Uterus (tissue), 2 donors: ENCODE data around the gene TOR3A.

Experiments used
- POLR2A ChIP-seq, 2 donors: fragments of 450-650 bp; IDR thresholded peaks; one replicate each; pipeline ENCODE4 v1.6.1; 2016; ENCODE audit warnings: antibody characterized with exemption in 2 of 2, mild to moderate bottlenecking in 1 of 2, moderate library complexity in 1 of 2
- TF ChIP-seq, protein P1 (sequence below), 4 experiments: fragments of 200-600 bp in 2 of 4; fragments of 450-650 bp in 2 of 4; sonication (generic) in 2 of 4; IDR thresholded peaks; one replicate each; pipeline ENCODE4 v1.5.1; 2016 to 2019; ENCODE audit warnings: antibody characterized with exemption in 4 of 4, mild to moderate bottlenecking in 2 of 4, moderate library complexity in 1 of 4

DNA sequence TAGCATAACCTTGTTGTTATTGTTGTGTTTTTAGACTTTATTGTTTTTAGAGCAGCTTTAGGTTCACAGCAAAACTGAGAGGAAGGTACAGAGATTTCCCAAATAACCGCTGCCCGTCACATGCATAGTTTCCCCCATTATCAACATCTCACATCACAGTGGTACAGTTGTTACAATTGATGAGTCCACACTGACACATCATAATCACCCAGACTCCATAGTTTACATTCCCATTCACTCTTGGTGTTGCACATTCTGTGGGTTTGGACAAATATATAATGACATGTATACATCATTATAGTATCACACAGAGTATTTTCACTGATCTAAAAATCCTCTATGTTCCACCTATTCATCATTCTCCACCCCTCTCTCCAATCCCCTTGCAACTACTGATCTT lies 25.9 kb upstream of the TOR3A start:
- TF ChIP-seq, protein P1, sequence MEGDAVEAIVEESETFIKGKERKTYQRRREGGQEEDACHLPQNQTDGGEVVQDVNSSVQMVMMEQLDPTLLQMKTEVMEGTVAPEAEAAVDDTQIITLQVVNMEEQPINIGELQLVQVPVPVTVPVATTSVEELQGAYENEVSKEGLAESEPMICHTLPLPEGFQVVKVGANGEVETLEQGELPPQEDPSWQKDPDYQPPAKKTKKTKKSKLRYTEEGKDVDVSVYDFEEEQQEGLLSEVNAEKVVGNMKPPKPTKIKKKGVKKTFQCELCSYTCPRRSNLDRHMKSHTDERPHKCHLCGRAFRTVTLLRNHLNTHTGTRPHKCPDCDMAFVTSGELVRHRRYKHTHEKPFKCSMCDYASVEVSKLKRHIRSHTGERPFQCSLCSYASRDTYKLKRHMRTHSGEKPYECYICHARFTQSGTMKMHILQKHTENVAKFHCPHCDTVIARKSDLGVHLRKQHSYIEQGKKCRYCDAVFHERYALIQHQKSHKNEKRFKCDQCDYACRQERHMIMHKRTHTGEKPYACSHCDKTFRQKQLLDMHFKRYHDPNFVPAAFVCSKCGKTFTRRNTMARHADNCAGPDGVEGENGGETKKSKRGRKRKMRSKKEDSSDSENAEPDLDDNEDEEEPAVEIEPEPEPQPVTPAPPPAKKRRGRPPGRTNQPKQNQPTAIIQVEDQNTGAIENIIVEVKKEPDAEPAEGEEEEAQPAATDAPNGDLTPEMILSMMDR (IDR thresholded peaks at IDR 0.05) = no peak
- no peak for TF ChIP-seq POLR2A (IDR thresholded peaks at IDR 0.05)
